Upper lobe of right lung (tissue), 1 donor: Measurements from ENCODE around the gene GSN. TPM values are rescaled to one million over a fixed set of nuclear protein-coding genes. Genes with fewer than 3 reads are reported as not detected.

ENCODE experiments used
- ATAC-seq: fragments of 200-7000 bp; cut with Tn5 transposase; one replicate; pipeline ENCODE4 v1.9.1; 2020; ENCODE audit warnings: mild to moderate bottlenecking, moderate library complexity
- DNase-seq: peaks from one replicate; pipeline ENCODE4 v3.0.0-alpha.2; 2020
- H3K27ac ChIP-seq: fragments of 200-600 bp; one replicate; pipeline ENCODE4 v1.8.0; 2022
- H3K27me3 ChIP-seq: fragments of 200-600 bp; one replicate; pipeline ENCODE4 v1.8.0; 2022; ENCODE audit warnings: mild to moderate bottlenecking
- H3K36me3 ChIP-seq: fragments of 200-600 bp; one replicate; pipeline ENCODE4 v1.8.0; 2022
- H3K4me1 ChIP-seq: fragments of 200-600 bp; one replicate; pipeline ENCODE4 v1.8.0; 2022
- H3K4me3 ChIP-seq: fragments of 200-600 bp; one replicate; pipeline ENCODE4 v1.8.0; 2022; ENCODE audit warnings: mild to moderate bottlenecking
- H3K9me3 ChIP-seq: fragments of 200-600 bp; one replicate; pipeline ENCODE4 v1.8.0; 2022
- CTCF ChIP-seq: fragments of 200-600 bp; IDR thresholded peaks from one replicate; pipeline ENCODE4 v1.8.0; 2022; ENCODE audit warnings: antibody characterized with exemption
- intact Hi-C: fragments of 100-400 bp; cut with DNase I; formaldehyde crosslinking; loops from one replicate; pipeline ENCODE4 v1.11.0; 2022
- total RNA-seq: library from RNA; stranded (reverse); fragmentation: NEBNext Ultra II Directional; extraction: Animal tissue kit (Norgen Biotek cat#: 25700); gene quantifications from one replicate; pipeline ENCODE4 v1.2.1, GENCODE V29; 2021
- donor health status: DM: no; HTN: yes; CAD: no; lungs with severe emphysema.

GSN gene
- total RNA-seq, 1 donor from 2014 or later: 464 TPM

DNA sequence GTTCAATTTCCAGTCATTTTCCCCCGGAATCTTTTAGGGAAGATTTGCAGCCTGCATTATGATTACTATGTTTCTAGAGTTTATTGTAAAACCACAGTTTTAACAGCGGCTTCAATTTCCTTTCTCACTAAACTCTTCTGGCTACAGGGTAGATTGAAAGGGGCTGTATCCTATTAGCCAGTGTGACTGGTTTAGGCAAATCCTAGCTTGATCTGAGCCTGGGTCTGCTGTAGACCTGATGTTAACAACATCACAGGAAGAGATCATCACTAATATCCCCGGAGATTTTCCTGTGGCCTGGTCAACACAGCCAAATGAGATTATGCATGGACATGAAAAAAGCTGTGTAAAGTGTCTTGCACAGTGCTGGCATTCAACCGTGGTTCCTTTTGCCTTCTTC, 68.7 kb downstream of the GSN start:
- intact Hi-C loops: no loop called here
- H3K27ac ChIP-seq: no peak overlapping the region
- TF ChIP-seq CTCF: no peak
- H3K9me3 ChIP-seq: no peaks in the 10 kb centered on the region
- ATAC-seq (no peak), DNase-seq (no peak)
- H3K4me1 ChIP-seq: no peaks in the 10 kb centered on the region
- no peaks in the 10 kb centered on the region for H3K27me3 ChIP-seq
- H3K36me3 ChIP-seq: peaks cover 80% of the 10 kb centered on the region
- H3K4me3 ChIP-seq: no peak overlapping the region

GRCh38 chr9:121339437-121339836, 71.5 kb downstream of the GSN start:
- ATAC-seq: no peak
- Histone ChIP-seq H3K4me1 (peaks cover 5% of the 10 kb centered on the region), H3K4me3 (no peak overlapping the region), H3K9me3 (no peaks in the 10 kb centered on the region), H3K27ac (no peak overlapping the region), H3K36me3 (peaks cover 93% of the 10 kb centered on the region), H3K27me3 (no peaks in the 10 kb centered on the region)
- DNase-seq: no peak
- intact Hi-C loops: no loop called here
- no peak for TF ChIP-seq CTCF

DNA sequence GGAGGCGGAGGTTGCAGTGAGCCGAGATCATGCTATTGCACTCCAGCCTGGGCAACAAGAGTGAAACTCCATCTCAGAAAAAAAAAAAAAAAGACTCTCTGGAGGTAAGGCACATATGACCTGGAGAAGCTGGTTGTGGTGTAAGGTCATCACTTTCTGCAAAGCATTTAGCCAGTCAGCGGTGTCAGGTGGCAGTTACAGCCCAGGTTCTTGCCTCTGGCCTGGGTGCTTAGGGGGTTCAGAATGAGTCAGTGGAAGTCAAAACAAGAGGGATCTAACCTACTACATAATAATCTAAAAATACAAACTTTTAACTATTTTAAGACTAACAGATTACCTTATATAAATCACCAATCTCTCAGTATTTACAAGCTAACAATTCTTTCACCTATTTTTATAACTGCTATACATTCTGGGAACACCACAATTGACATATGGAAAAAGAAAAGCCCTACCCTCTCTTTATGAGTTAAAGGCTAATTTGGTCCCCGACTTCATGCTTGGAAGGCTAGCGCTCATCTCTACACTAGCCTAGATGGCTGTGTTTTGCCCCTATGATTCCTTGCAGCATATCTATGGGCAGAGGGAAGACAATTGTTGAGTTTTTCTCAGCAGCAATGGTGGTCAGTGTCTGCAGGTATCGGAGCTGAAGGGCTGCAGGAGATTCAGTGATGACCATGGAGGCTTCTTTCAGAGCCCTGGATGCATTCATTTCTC, 72.9 kb downstream of the GSN start:
- no peak for DNase-seq
- intact Hi-C loops: no loop called here
- Histone ChIP-seq H3K4me1 (peaks cover 11% of the 10 kb centered on the region), H3K36me3 (peaks cover 97% of the 10 kb centered on the region), H3K9me3 (no peaks in the 10 kb centered on the region), H3K4me3 (no peak overlapping the region), H3K27ac (peak overlapping the region; percentile 5), H3K27me3 (no peaks in the 10 kb centered on the region)
- no peak for TF ChIP-seq CTCF
- ATAC-seq: no peak

- Histone ChIP-seq H3K9me3 (no peaks in the 10 kb centered on the region), H3K27ac (no peak overlapping the region), H3K4me1 (peaks cover 23% of the 10 kb centered on the region), H3K4me3 (no peak overlapping the region), H3K27me3 (no peaks in the 10 kb centered on the region), H3K36me3 (peaks cover 100% of the 10 kb centered on the region)
- DNase-seq (no peak), ATAC-seq (no peak)
- TF ChIP-seq CTCF: no peak
- intact Hi-C loops: no loop called here
Measured at GRCh38 chr9:121344184-121344583, 76.2 kb downstream of the GSN start.

DNA sequence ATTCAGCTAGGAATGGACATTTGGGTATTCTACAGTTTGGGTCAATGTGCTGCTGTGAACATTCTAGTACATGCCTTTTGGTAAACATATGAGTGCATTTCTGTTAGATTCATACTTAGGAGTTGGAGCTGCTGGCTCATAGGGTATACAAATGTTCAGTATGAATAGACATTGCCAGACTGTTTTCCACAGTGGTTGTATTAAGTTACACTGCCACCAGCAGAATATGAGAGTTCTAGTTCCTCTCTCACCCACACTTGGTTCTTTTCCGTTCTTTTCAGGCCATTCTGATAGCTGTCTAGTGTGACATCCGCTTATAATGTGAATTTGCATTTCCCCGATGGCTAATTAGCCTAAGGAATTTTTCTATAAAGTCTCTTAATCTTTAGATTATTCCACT, 77.1 kb downstream of the GSN start:
- DNase-seq (no peak), ATAC-seq (no peak)
- H3K36me3 ChIP-seq: peaks cover 100% of the 10 kb centered on the region
- TF ChIP-seq CTCF: no peak
- peaks cover 32% of the 10 kb centered on the region for H3K4me1 ChIP-seq
- no peaks in the 10 kb centered on the region for H3K27me3 ChIP-seq
- H3K4me3 ChIP-seq: no peak overlapping the region
- intact Hi-C loops: no loop called here
- H3K9me3 ChIP-seq: no peaks in the 10 kb centered on the region
- H3K27ac ChIP-seq: no peak overlapping the region

- ATAC-seq (no peak), DNase-seq (no peak)
- TF ChIP-seq CTCF: no peak
- H3K27ac ChIP-seq: peak overlapping the region; percentile 2
- H3K9me3 ChIP-seq: no peaks in the 10 kb centered on the region
- H3K36me3 ChIP-seq: peaks cover 99% of the 10 kb centered on the region
- H3K4me1 ChIP-seq: peaks cover 63% of the 10 kb centered on the region
- H3K27me3 ChIP-seq: no peaks in the 10 kb centered on the region
- H3K4me3 ChIP-seq: no peak overlapping the region
- intact Hi-C loops: no loop called here
Measured at GRCh38 chr9:121348221-121348620, 80.3 kb downstream of the GSN start.
